Gastrocnemius medialis (tissue), 4 donors: Measurements from ENCODE around the gene DIP2B. TPM values are rescaled to one million over a fixed set of nuclear protein-coding genes. Genes with fewer than 3 reads are reported as not detected.

ENCODE experiments used
- ATAC-seq, 2 donors: fragments of 150-250 bp; one replicate each; pipeline ENCODE4 v1.9.1; 2016
- DNase-seq, 2 donors: peaks; one replicate each; pipeline ENCODE4 v3.0.0-alpha.2; 2019
- H3K27ac ChIP-seq, 4 donors: fragments of 200-600 bp; sonication (generic); 1 replicate in 1 of 4; 2 replicates in 3 of 4; pipeline ENCODE4 v1.5.1; 2016 to 2018; ENCODE audit warnings: mild to moderate bottlenecking in 2 of 4, moderate library complexity in 1 of 4
- H3K27me3 ChIP-seq, 3 donors: fragments of 200-600 bp; sonication (generic) in 2 of 3; 1 replicate in 1 of 3; 2 replicates in 2 of 3; pipeline versions ENCODE4 v1.5.1 to v1.6.0; 2016 to 2019; ENCODE audit warnings: mild to moderate bottlenecking in 1 of 3, moderate library complexity in 1 of 3
- H3K36me3 ChIP-seq, 2 donors: fragments of 200-600 bp; sonication (generic) in 1 of 2; one replicate each; pipeline ENCODE4 v1.5.1; 2017 to 2018
- H3K4me1 ChIP-seq, 2 donors: fragments of 200-600 bp; sonication (generic) in 1 of 2; one replicate each; pipeline ENCODE4 v1.5.1; 2016 to 2017; ENCODE audit warnings: mild to moderate bottlenecking in 2 of 2
- H3K4me3 ChIP-seq, 4 donors: fragments of 200-600 bp; sonication (generic) in 3 of 4; 1 replicate in 1 of 4; 2 replicates in 3 of 4; pipeline ENCODE4 v1.5.1; 2016 to 2019; ENCODE audit warnings: mild to moderate bottlenecking in 2 of 4
- H3K9me3 ChIP-seq, 3 donors: fragments of 200-600 bp; sonication (generic) in 2 of 3; 1 replicate in 1 of 3; 2 replicates in 2 of 3; pipeline ENCODE4 v1.5.1; 2016 to 2019
- POLR2A ChIP-seq, 2 donors: fragments of 450-650 bp; IDR thresholded peaks; one replicate each; pipeline ENCODE4 v1.6.1; 2017; ENCODE audit warnings: antibody characterized with exemption in 2 of 2, mild to moderate bottlenecking in 2 of 2, moderate library complexity in 2 of 2
- in situ Hi-C, 4 donors: fragments of 200-750 bp; cut with MboI; loops; one replicate each; pipeline versions ENCODE4 v1.15.0 to v1.8.0; 2017; ENCODE audit warnings: low sequenced_read_pairs in 4 of 4
- intact Hi-C: fragments of 100-400 bp; cut with DNase I; formaldehyde crosslinking; loops from one replicate; pipeline ENCODE4 v1.15.1; 2023; ENCODE audit warnings: low total_unique reads
- total RNA-seq, 4 donors: library from RNA; depleted of rRNA; stranded (reverse); fragments of >200 nt; gene quantifications; one replicate each; pipeline versions ENCODE4 v1.1.0 to v1.2.3, GENCODE V29; 2016
- TF ChIP-seq, protein P1 (sequence below), 5 experiments: fragments of 450-650 bp in 3 of 5; fragments of 200-600 bp in 2 of 5; sonication (generic) in 2 of 5; IDR thresholded peaks in 4 of 5; conservative IDR thresholded peaks in 1 of 5; 1 replicate in 4 of 5; 2 replicates in 1 of 5; pipeline ENCODE4 v1.5.1; 2016 to 2019; ENCODE audit warnings: antibody characterized with exemption in 5 of 5, mild to moderate bottlenecking in 3 of 5, moderate library complexity in 3 of 5

DIP2B gene
- total RNA-seq, 4 donors from 2014 or later, result 11.5 to 15.2 (median 12.2) TPM

DNA sequence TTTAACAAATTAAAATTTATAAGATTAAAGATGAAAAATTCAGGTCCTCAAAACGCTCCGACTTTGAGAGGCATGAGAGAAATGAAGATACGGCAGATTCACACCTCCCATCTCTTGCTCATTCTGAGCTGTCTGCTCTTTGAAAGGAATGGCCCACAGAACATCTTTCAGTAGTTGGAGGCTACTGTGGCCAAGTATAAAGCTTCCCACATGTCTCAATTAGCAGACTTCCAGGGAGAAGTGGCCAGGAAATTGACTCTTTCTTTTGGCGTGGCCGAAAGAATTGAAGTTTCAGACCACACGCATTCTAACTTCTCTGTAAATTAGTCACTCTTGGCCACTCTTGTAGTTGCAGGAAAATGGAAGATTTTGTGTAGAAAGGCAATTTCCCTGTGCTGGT, 129.2 kb downstream of the DIP2B start:
- Histone ChIP-seq H3K4me1 (peaks cover 0 to 11% of the 10 kb centered on the region in 2 donors), H3K27ac (no peak overlapping the region), H3K27me3 (no peaks in the 10 kb centered on the region), H3K4me3 (no peak overlapping the region), H3K9me3 (no peaks in the 10 kb centered on the region), H3K36me3 (no peaks in the 10 kb centered on the region)
- intact Hi-C loops (no loop called here), in situ Hi-C loops (no loop called here)
- TF ChIP-seq, protein P1, sequence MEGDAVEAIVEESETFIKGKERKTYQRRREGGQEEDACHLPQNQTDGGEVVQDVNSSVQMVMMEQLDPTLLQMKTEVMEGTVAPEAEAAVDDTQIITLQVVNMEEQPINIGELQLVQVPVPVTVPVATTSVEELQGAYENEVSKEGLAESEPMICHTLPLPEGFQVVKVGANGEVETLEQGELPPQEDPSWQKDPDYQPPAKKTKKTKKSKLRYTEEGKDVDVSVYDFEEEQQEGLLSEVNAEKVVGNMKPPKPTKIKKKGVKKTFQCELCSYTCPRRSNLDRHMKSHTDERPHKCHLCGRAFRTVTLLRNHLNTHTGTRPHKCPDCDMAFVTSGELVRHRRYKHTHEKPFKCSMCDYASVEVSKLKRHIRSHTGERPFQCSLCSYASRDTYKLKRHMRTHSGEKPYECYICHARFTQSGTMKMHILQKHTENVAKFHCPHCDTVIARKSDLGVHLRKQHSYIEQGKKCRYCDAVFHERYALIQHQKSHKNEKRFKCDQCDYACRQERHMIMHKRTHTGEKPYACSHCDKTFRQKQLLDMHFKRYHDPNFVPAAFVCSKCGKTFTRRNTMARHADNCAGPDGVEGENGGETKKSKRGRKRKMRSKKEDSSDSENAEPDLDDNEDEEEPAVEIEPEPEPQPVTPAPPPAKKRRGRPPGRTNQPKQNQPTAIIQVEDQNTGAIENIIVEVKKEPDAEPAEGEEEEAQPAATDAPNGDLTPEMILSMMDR (IDR thresholded peaks at IDR 0.05 in 4 of 5, conservative IDR thresholded peaks at IDR 0.05 in 1 of 5), result no peak
- no peak for TF ChIP-seq POLR2A (IDR thresholded peaks at IDR 0.05)
- DNase-seq (no peak), ATAC-seq (no peak)

DNA sequence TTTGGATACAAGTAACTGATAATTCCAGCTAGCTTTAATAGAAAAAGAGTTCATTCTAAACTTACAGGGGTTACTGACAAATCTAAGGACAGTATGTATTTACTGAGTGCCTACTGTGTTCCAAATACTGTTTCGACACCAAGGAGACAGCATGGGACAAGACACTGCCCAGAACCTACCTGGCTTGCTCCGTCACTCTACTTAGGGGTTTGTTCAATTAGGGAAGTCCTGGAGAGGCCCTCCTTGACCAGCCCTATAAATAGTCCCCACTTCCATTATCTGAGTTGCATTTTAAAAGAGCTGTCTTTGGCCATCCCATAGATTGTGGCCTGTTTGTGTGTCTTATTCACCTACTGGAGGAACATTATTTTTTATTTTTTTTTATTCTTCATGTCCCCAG, 129.6 kb downstream of the DIP2B start:
- no peak for DNase-seq
- Histone ChIP-seq H3K4me1 (peaks cover 0 to 12% of the 10 kb centered on the region in 2 donors), H3K27ac (no peak overlapping the region), H3K9me3 (no peaks in the 10 kb centered on the region), H3K36me3 (no peaks in the 10 kb centered on the region), H3K4me3 (no peak overlapping the region), H3K27me3 (no peaks in the 10 kb centered on the region)
- in situ Hi-C loops, result no loop called here
- intact Hi-C loops, result no loop called here
- ATAC-seq, result no peak
- TF ChIP-seq POLR2A (IDR thresholded peaks at IDR 0.05), result no peak
- TF ChIP-seq, protein P1 (IDR thresholded peaks at IDR 0.05 in 4 of 5, conservative IDR thresholded peaks at IDR 0.05 in 1 of 5), result no peak

DNA sequence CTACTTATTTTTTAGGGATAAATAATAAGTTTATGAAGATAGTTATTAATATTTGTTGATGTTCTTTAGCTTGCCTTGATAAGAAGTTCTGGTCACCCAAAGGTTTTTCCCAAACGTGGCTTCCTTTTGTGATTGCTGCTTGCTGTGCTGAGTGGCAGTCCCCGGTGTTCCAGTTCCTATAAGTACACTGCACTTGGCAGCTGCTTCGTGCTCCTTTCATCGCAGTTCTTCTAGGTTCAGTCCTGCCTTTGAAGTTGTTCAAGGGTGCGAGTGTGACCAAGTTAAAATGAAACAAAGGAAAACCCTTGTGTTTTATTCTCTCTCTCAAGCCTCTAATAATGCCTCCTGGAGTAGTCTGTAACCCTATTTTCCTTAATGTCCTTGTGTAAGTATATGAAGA, 130.6 kb downstream of the DIP2B start:
- no peak overlapping the region for H3K4me3 ChIP-seq
- no peaks in the 10 kb centered on the region for H3K36me3 ChIP-seq
- H3K27ac ChIP-seq, result no peak overlapping the region
- TF ChIP-seq, protein P1 (IDR thresholded peaks at IDR 0.05 in 4 of 5, conservative IDR thresholded peaks at IDR 0.05 in 1 of 5), result no peak
- TF ChIP-seq POLR2A (IDR thresholded peaks at IDR 0.05), result no peak
- ATAC-seq, result no peak
- in situ Hi-C loops, result loop anchor here in 3 of 4 donors (5.0 kb wide), 1 partner anchor 133 kb away; the partner anchor contains the start of gene DIP2B (in 3 of the 3)
- intact Hi-C loops, result no loop called here
- no peak for DNase-seq
- no peaks in the 10 kb centered on the region for H3K27me3 ChIP-seq
- peaks cover 8 to 21% of the 10 kb centered on the region in 2 donors for H3K4me1 ChIP-seq
- no peaks in the 10 kb centered on the region for H3K9me3 ChIP-seq

DNA sequence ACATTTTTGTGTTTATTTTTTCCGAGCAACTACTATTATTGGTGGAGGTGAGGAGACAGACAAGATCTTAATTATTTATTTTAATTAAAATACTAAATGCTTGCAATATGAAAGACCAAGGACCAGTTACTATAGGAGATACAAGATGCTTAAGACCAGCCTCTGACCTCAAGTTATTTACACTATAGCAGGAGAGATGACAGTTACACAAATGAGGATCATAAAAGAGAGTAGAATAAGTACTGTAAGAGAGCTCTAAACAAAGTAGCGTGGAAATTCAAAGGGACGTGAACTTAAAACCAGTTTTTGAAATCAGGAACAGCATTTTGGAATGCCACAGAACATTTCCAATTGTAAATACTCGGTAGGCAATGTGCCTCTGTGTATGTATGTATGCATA, 131.1 kb downstream of the DIP2B start:
- ATAC-seq (no peak), DNase-seq (no peak)
- intact Hi-C loops (no loop called here), in situ Hi-C loops (loop anchor here in 3 of 4 donors (5.0 kb wide), 1 partner anchor 134 kb away; the partner anchor contains the start of gene DIP2B (in 3 of the 3))
- H3K9me3 ChIP-seq, result no peaks in the 10 kb centered on the region
- no peaks in the 10 kb centered on the region for H3K36me3 ChIP-seq
- H3K27ac ChIP-seq, result no peak overlapping the region
- no peak for TF ChIP-seq POLR2A (IDR thresholded peaks at IDR 0.05)
- TF ChIP-seq, protein P1 (IDR thresholded peaks at IDR 0.05 in 4 of 5, conservative IDR thresholded peaks at IDR 0.05 in 1 of 5), result no peak
- H3K4me3 ChIP-seq, result no peak overlapping the region
- peaks cover 9 to 26% of the 10 kb centered on the region in 2 donors for H3K4me1 ChIP-seq
- H3K27me3 ChIP-seq, result no peaks in the 10 kb centered on the region

DNA sequence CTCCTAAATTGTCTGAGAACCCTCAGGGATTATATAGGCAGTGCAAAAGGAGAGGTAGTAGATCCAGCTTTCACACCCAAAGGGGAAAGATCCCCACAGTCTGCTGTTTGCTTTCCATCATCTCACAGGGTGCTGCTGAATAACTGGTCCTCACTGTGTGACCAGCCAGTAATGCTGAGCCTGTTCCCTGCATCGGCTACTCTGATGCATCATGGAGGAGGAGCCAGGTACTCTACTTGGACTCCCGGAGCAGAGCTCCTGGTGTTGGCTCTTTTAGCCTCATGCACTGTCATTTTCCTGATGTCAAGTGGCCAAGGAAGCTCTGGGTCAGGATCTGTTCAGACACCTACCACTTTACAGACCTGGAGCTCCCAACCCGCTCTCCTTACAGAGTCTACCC, 131.7 kb downstream of the DIP2B start:
- in situ Hi-C loops (loop anchor here in 3 of 4 donors (5.0 kb wide), 1 partner anchor 134 kb away; the partner anchor contains the start of gene DIP2B (in 3 of the 3)), intact Hi-C loops (no loop called here)
- ATAC-seq (no peak), DNase-seq (no peak)
- no peaks in the 10 kb centered on the region for H3K9me3 ChIP-seq
- TF ChIP-seq, protein P1 (IDR thresholded peaks at IDR 0.05 in 4 of 5, conservative IDR thresholded peaks at IDR 0.05 in 1 of 5), result no peak
- no peak for TF ChIP-seq POLR2A (IDR thresholded peaks at IDR 0.05)
- H3K27ac ChIP-seq, result no peak overlapping the region
- H3K4me1 ChIP-seq, result peaks cover 9 to 33% of the 10 kb centered on the region in 2 donors
- H3K36me3 ChIP-seq, result no peaks in the 10 kb centered on the region
- no peak overlapping the region for H3K4me3 ChIP-seq
- no peaks in the 10 kb centered on the region for H3K27me3 ChIP-seq
